GM10248 (cell line): ENCODE measurements around the gene SCGB3A1.

ENCODE experiments used
- CTCF ChIA-PET: fragments of 300-600 bp; sonication (Branson Sonifier 250); formaldehyde crosslinking; extraction: SDS; loops from one replicate; lab custom pipeline; 2021; ENCODE audit warnings: antibody characterized with exemption; lab: Yijun Ruan, JAX
- POLR2A ChIA-PET: fragments of 350-650 bp; sonication (Branson Sonifier 250); formaldehyde crosslinking; extraction: SDS; loops from one replicate; lab custom pipeline; 2020; ENCODE audit warnings: antibody characterized with exemption; lab: Yijun Ruan, JAX
- DNase-seq: peaks from one replicate; pipeline ENCODE4 v3.0.0; 2012; ENCODE audit errors: extremely low spot score
- TF ChIP-seq, protein P1 (sequence below): IDR thresholded peaks from 2 replicates; pipeline ENCODE4 v1.5.1; 2012; ENCODE audit warnings: mild to moderate bottlenecking, low read depth; ENCODE audit errors: extremely low read depth, missing control alignments, control extremely low read depth

The SCGB3A1 gene

DNA sequence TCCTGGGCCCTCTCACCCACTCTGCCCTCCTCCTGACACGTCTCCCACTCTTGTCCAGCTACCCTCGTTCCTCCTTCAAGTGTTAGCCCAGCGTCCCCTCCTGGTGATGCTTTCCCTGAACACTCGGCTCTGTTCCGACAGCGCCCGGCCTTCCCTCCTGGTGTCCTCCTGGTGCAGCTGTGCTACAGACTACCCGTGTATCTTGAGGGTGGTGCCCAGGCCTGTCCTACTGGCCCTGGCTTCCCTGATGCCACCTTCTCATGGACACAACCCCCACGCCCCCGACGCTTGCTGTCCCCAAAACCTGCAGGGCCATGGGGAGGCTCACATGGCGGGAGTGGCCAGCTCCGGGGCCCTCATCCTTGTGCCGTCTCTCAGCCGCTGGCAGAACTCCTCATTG lies 21.4 kb upstream of the SCGB3A1 start:
- TF ChIP-seq, protein P1, sequence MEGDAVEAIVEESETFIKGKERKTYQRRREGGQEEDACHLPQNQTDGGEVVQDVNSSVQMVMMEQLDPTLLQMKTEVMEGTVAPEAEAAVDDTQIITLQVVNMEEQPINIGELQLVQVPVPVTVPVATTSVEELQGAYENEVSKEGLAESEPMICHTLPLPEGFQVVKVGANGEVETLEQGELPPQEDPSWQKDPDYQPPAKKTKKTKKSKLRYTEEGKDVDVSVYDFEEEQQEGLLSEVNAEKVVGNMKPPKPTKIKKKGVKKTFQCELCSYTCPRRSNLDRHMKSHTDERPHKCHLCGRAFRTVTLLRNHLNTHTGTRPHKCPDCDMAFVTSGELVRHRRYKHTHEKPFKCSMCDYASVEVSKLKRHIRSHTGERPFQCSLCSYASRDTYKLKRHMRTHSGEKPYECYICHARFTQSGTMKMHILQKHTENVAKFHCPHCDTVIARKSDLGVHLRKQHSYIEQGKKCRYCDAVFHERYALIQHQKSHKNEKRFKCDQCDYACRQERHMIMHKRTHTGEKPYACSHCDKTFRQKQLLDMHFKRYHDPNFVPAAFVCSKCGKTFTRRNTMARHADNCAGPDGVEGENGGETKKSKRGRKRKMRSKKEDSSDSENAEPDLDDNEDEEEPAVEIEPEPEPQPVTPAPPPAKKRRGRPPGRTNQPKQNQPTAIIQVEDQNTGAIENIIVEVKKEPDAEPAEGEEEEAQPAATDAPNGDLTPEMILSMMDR = no peak
- POLR2A ChIA-PET = no interaction called here
- CTCF ChIA-PET = no interaction called here

GRCh38 chr5:180611140-180611850 lies 20.0 kb upstream of the SCGB3A1 start:
- ChIA-PET CTCF (no interaction called here), POLR2A (no interaction called here)
- no peak for DNase-seq
- TF ChIP-seq, protein P1 = no peak

More for the DNA sequence above, 21.4 kb upstream of the SCGB3A1 start:
- no peak for DNase-seq

GRCh38 chr5:180609817-180610550 lies 18.7 kb upstream of the SCGB3A1 start:
- CTCF ChIA-PET = no interaction called here
- POLR2A ChIA-PET = no interaction called here
- TF ChIP-seq, protein P1 = no peak

DNA sequence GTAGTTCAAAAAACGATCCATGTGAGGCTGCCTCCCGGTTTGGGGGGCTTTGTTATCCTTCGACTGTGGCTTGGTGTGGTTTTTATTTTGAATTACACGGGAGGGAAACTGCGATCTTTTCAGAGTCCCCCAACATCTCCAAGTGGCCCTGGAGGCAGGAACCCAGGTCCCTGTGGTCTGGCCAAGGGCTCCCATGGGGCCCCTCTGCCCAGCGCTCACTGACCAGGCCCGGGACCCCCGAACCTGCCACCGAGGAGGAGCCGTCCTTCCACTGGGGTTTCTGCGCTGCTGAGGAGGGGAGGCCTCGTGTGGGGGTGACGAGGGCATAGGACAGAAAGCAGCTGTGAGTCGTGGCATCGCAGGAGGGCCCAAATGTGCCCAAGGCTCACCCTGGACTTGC lies 18.1 kb upstream of the SCGB3A1 start:
- no peak for DNase-seq
- POLR2A ChIA-PET = interaction anchor here (0.6 kb wide), 1 partner anchor 118 kb away, joined by 3 read pairs; no protein-coding TSS in a partner anchor
- TF ChIP-seq, protein P1 = no peak
- CTCF ChIA-PET = no interaction called here

More at GRCh38 chr5:180609817-180610550, 18.7 kb upstream of the SCGB3A1 start:
- DNase-seq = no peak

DNA sequence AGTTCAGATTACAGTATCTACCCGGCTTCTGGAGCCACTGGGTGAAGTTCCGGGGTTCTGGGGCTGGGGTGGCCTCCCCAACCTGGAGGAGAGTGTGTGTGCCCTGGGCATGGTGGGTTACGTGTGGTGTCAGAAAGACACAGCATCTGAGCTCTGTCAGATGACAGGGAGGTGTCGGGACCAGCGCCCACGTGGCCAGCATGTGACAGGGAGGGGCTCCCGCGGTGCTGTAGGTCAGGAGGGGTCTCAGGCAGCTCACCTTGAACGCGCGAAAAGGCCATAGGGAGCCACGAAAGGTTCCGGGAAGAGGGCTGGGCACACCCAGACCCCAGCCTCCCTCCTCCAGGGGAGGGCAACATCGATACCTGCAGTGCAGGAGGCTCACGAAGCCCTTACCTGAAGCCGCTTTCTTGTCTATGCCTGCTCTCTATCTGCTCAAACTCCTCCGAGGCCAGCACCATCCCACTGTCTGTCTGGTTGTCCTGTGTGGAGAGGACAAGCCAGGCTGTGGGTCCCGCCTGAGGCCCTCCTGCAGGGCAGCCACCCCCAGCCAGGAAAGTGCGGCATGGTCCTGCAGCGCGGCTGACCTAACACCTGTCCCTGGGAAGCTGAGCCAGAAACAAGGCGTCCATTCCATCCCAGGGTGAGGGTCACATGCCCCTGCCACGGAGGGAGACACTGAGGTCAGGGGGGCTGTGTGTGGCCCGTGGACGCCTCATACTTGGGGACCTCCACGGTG lies 17.4 kb upstream of the SCGB3A1 start:
- ChIA-PET CTCF (no interaction called here), POLR2A (interaction anchor here (0.6 kb wide), 1 partner anchor 117 kb away, joined by 3 read pairs; no protein-coding TSS in a partner anchor)
- TF ChIP-seq, protein P1 = no peak
- no peak for DNase-seq
